GM19351 (cell line): ENCODE results near the gene SMOC2.
"Not testable (repeated sequence)": the region's sequence is repeated elsewhere in the genome, so short reads cannot be mapped to it uniquely, and the experiment has no call there.

ENCODE experiments used
- ATAC-seq: cut with Tn5 transposase; IDR thresholded peaks from one replicate; pipeline ENCODE4 v1.9.1; 2021; ENCODE audit warnings: mild to moderate bottlenecking, moderate library complexity; ENCODE audit not compliant: unreplicated experiment

Gene SMOC2

GRCh38 chr6:168699631-168700295 is 258.8 kb downstream of the SMOC2 start:
- ATAC-seq, result no peak

GRCh38 chr6:168700880-168701279 is 259.9 kb downstream of the SMOC2 start:
- ATAC-seq, result no peak

GRCh38 chr6:168703990-168704389 is 263.0 kb downstream of the SMOC2 start:
- ATAC-seq, result no peak

- no peak for ATAC-seq
These were observed 263.7 kb downstream of the SMOC2 start for GRCh38 chr6:168704678-168705077.

GRCh38 chr6:168705271-168705670 is 264.3 kb downstream of the SMOC2 start:
- not testable (repeated sequence) for ATAC-seq

GRCh38 chr6:168706471-168707177 is 265.6 kb downstream of the SMOC2 start:
- no peak for ATAC-seq

GRCh38 chr6:168708526-168708925 is 267.5 kb downstream of the SMOC2 start:
- no peak for ATAC-seq

GRCh38 chr6:168708984-168709383 is 268.0 kb downstream of the SMOC2 start:
- ATAC-seq, result no peak

- ATAC-seq, result no peak
These were observed 268.4 kb downstream of the SMOC2 start for GRCh38 chr6:168709390-168709789.

- ATAC-seq, result no peak
These were observed 269.0 kb downstream of the SMOC2 start for GRCh38 chr6:168709991-168710390.

GRCh38 chr6:168711049-168711640 is 270.2 kb downstream of the SMOC2 start:
- ATAC-seq, result no peak

GRCh38 chr6:168711666-168712300 is 270.8 kb downstream of the SMOC2 start:
- ATAC-seq, result no peak

- ATAC-seq, result no peak
These were observed 272.0 kb downstream of the SMOC2 start for GRCh38 chr6:168712993-168713392.

- ATAC-seq, result no peak
These were observed 272.9 kb downstream of the SMOC2 start for GRCh38 chr6:168713839-168714238.

GRCh38 chr6:168714547-168715260 is 273.7 kb downstream of the SMOC2 start:
- no peak for ATAC-seq

GRCh38 chr6:168715643-168716481 is 274.9 kb downstream of the SMOC2 start:
- ATAC-seq, result no peak

GRCh38 chr6:168716581-168716980 is 275.6 kb downstream of the SMOC2 start:
- no peak for ATAC-seq

- ATAC-seq, result no peak
These were observed 276.5 kb downstream of the SMOC2 start for GRCh38 chr6:168717491-168717890.
